Lower leg skin (tissue), 3 donors: ENCODE data around the gene ANKRD13C.

Experiments
- CTCF ChIP-seq, 3 donors: fragments of 450-650 bp; IDR thresholded peaks; one replicate each; pipeline ENCODE4 v1.5.1; 2016; ENCODE audit warnings: antibody characterized with exemption in 3 of 3, mild to moderate bottlenecking in 3 of 3, moderate library complexity in 2 of 3
- POLR2A ChIP-seq, 2 donors: fragments of 450-650 bp; IDR thresholded peaks; one replicate each; pipeline ENCODE4 v1.6.1; 2016 to 2017; ENCODE audit warnings: antibody characterized with exemption in 2 of 2, mild to moderate bottlenecking in 1 of 2, moderate library complexity in 1 of 2

DNA sequence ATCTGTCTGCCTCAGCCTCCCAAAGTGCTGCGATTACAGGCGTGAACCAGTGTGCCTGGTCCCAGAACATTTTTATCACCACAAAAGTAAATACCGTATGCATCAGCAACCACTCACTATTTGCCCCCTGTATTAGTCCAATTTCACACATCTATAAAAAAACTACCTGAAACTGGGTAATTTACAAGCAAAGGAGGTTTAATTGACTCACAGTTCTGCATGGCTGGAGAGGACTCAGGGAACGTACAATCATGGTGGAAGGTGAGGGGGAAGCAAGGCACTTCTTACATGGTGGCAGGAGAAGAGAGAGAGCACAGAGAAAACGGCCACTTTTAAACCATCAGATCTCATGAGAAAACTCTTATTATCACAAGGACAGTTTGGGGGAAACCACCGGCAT is 31.0 kb upstream of the ANKRD13C start:
- no peak for TF ChIP-seq CTCF (IDR thresholded peaks at IDR 0.05)
- no peak for TF ChIP-seq POLR2A (IDR thresholded peaks at IDR 0.05)
